ENCODE results near the gene NGEF.

Gene NGEF

GRCh38 chr2:232879618-232880494 is 133.2 kb downstream of the NGEF start:
- DNase-seq, result no peak

DNA sequence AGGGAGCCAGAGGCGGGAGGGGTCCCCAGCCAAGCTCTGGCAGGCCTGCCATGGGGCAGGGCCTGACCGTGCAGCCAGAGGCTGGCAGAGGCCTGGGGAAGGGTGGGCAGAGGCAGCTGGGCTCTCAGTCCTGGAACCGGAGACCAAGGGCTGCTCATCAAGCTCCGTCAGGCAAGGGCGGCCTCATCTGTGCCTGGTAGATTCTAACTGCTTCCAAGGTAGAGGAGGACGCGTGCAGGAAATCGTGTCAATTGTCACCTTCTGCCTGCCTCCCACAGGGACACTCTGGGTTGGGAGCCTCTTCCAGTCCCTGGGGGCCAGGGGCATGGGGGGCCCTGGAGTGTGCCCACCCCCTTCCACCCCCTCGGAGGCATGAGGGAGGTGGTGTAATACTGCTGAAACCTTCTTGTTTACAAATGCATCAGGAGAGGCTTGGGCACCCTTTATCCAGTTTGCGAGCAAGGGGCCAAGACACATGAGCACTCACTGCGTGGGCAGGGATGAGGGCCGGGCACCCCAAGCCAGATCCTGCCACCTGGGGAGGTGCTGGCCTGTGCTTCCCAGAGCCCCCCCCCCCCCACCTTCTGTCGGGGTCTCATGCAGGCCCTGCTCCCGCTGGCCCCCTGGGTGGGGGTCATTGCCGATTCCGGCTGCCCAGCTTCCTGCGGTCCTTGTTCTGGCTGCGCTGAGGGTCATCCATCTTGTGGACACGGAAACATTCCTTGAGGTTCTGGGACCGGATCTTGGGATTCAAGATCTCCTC is 134.0 kb downstream of the NGEF start:
- no peak for DNase-seq

GRCh38 chr2:232877940-232878511 is 135.0 kb downstream of the NGEF start:
- DNase-seq, result no peak

DNA sequence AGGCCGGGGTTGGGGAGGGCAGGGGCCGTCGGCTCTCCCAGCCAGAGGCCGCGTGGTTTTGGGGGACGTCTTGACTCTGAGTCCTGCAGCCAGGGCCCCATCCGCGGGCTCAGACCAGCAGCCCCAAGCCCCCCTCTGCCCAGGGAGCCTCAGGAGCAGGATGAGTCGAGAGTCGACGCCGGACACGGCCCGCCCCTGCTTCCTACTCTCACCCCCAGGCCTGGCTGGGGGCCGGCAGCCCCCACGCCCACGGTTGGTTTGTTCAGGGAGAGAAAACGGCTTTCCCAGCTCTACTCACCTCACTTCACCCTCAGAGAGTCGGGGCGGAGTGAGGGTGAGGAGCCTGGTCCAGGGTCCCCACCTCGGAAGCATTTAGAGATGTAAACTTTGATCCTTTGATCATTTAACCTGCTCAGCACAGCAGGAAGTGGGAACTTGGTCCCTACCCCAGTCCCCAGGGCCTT is 136.0 kb downstream of the NGEF start:
- no peak for DNase-seq

GRCh38 chr2:232876161-232876977 is 136.7 kb downstream of the NGEF start:
- DNase-seq, result no peak

DNA sequence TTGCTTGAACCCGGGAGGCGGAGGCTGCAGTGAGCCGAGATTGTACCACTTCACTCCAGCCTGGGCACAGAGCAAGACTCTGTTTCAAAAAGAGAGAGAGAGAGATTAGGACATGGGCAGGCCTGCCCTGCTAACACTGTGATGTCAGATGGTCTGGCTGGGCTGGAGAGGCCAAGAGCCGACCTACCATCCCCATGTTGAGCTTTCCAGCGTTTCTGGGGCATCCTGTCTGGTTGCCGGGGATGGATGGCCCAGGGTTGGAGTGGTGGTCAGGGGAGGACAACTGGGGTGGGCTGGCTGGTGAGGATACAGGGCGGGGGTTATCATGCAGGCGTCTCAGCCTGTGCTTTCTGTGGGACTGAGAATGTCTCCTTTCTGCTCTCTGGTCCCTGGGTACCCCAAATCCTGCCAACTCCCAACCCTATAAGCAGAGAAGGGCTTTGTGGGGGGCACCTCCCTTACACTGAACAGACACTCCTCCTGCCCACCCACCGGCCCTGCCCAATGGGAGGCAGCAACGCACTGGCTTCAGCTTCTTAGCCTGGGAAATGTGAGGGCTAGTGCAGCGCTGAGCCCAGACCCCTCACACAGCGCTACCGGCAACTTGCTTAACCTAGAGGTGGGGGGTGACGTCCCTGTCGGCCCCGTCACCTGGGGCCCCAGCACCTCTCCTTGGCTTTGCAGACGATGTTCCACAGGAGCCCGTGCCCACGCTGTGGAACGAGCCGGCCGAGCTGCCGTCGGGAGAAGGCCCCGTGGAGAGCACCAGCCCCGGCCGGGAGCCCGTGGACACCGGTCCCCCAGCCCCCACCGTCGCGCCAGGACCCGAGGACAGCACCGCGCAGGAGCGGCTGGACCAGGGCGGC is 137.6 kb downstream of the NGEF start:
- DNase-seq, result no peak

DNA sequence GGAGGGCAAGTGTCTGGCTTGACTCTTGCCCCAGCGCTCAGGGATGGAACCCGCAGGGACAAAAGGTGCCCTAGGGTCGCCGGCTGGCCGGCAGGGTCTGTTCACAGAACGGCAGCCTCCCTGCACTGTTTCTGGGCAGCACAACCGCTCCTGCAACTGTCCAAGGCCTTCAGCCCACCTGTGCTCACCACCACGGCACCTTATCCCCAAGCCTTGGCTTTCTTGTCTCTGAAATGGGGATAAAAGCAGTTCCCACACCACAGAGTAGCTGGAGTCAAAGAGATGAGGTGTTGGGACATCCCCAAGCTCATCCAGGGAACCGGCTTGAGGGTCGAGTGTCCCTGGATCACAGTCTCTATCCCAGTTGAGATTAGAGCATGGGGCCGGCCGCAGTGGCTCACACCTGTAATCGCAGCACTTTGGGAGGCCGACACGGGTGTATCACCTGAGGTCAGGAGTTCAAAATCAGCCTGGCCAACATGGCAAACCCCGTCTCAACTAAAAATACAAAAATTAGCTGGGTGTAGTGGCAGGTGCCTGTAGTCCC is 138.3 kb downstream of the NGEF start:
- no peak for DNase-seq

- DNase-seq, result no peak
These were observed 139.0 kb downstream of the NGEF start for GRCh38 chr2:232873909-232874641.

GRCh38 chr2:232873292-232873908 is 139.7 kb downstream of the NGEF start:
- no peak for DNase-seq

DNA sequence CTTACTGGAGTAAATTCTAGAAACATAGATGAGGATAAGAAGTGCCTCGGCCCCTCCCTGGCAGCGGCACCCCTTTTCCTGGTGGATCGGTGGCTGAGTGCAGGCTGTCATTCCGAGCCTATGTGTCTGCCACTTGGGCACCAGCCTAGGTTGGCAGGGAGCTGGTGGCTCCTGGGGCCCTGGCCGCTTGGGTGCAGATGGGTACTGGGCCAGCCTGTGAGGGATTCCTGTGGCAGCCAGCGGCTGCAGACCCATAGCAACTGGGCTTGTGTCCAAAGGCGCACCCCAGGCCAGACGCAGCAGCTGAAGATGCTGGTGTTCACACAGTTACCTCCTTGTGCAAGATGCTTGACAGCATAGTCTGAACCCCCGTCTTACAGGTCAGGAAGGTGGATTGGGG is 140.2 kb downstream of the NGEF start:
- no peak for DNase-seq

- no peak for DNase-seq
These were observed 141.0 kb downstream of the NGEF start for GRCh38 chr2:232871835-232872736.

DNA sequence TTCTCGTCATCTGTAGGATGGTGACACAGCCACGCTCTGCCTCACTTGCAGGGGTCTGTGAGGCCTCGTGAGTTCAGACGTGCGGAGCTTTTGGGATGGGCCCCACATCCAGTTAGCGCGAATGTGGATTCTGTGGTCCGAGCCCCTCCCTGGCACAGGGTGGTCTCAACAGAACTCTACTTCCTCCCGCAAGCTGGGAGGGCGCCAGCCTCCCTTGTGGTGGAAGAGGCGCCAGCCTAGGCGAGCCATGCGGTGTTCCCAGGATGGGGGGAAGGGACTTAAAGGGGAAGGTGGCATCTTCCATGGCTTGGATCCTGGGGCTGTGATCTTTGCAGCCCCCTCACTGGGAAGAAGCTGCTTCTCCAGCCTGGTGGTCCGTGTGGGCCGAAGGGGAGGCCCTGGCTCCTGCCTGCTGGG is 141.6 kb downstream of the NGEF start:
- no peak for DNase-seq

GRCh38 chr2:232870766-232871371 is 142.2 kb downstream of the NGEF start:
- DNase-seq, result no peak

- no peak for DNase-seq
These were observed 142.9 kb downstream of the NGEF start, which contains the start of gene SNORC for GRCh38 chr2:232870018-232870765. TSS of gene SNORC (plus strand) at chr2:232870264. CDS start at chr2:232870342, 78 bp downstream.

GRCh38 chr2:232869138-232870017 is 143.7 kb downstream of the NGEF start:
- no peak for DNase-seq

- DNase-seq, result no peak
These were observed 147.0 kb downstream of the NGEF start for GRCh38 chr2:232866104-232866503.

DNA sequence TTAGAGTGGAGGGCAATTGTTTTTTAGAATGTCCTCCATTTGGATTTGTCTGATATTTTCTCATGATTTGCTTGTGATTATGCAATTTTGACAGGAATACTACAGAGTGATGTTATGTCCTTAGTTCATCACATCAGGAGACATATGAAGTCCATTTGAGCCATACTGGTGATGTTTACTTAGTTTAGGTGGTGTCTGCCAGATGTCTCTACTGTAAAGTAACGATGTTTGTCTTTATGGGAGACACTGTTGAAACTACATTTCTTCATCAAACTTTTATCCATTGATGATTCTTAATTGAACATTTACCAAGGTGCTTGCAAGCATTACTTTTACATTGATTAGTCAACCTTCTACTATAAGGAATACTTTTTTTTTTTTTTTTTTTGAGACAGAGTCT is 147.9 kb downstream of the NGEF start:
- DNase-seq, result no peak
